Measurements from ENCODE around the gene OR9Q1. TPM values are rescaled to one million over a fixed set of nuclear protein-coding genes. Genes with fewer than 3 reads are reported as not detected.
"Not testable (repeated sequence)": the region's sequence is repeated elsewhere in the genome, so short reads cannot be mapped to it uniquely, and the experiment has no call there.

The OR9Q1 gene
- total RNA-seq, 2 experiments from 2014 or later, result not detected

GRCh38 chr11:57981536-57981935 is 42.1 kb upstream of the OR9Q1 start:
- no peak overlapping the region for H2AFZ ChIP-seq (ENCODE audit: low read length)
- no peaks in the 10 kb centered on the region for H3K79me2 ChIP-seq (ENCODE audit: insufficient read depth, low read depth, low read length)
- ChIA-PET CTCF (ENCODE audit: unreplicated experiment) (no interaction called here), POLR2A (no interaction called here)
- H3K36me3 ChIP-seq (ENCODE audit: insufficient read depth, low read length), result no peaks in the 10 kb centered on the region
- H4K20me1 ChIP-seq (ENCODE audit: insufficient read depth, low read length), result no peaks in the 10 kb centered on the region
- no peaks in the 10 kb centered on the region for H3K9me3 ChIP-seq (ENCODE audit: low read length)
- no peak for TF ChIP-seq EZH2phosphoT487 (IDR thresholded peaks at IDR 0.05; ENCODE audit: borderline replicate concordance, low read depth, low read length)
- TF ChIP-seq, protein P1, sequence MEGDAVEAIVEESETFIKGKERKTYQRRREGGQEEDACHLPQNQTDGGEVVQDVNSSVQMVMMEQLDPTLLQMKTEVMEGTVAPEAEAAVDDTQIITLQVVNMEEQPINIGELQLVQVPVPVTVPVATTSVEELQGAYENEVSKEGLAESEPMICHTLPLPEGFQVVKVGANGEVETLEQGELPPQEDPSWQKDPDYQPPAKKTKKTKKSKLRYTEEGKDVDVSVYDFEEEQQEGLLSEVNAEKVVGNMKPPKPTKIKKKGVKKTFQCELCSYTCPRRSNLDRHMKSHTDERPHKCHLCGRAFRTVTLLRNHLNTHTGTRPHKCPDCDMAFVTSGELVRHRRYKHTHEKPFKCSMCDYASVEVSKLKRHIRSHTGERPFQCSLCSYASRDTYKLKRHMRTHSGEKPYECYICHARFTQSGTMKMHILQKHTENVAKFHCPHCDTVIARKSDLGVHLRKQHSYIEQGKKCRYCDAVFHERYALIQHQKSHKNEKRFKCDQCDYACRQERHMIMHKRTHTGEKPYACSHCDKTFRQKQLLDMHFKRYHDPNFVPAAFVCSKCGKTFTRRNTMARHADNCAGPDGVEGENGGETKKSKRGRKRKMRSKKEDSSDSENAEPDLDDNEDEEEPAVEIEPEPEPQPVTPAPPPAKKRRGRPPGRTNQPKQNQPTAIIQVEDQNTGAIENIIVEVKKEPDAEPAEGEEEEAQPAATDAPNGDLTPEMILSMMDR (conservative IDR thresholded peaks at IDR 0.05; ENCODE audit: low read length), result no peak
- H3K4me3 ChIP-seq (ENCODE audit: low read depth, low read length, poor library complexity, severe bottlenecking), result no peak overlapping the region
- DNase-seq (ENCODE audit: low spot score), result no peak
- no TSS peak for BruUV-seq (replicated peaks)
- H3K9me2 ChIP-seq (ENCODE audit: insufficient read depth, low read length), result no peaks in the 10 kb centered on the region
- no peaks in the 10 kb centered on the region for H3K4me1 ChIP-seq (ENCODE audit: insufficient read depth, low read length, poor library complexity, severe bottlenecking)
- intact Hi-C loops (cut with micrococcal nuclease; ENCODE audit: unreplicated experiment), result no loop called here
- H3K4me2 ChIP-seq (ENCODE audit: low read length), result no peak overlapping the region
- no peak overlapping the region for H3K27ac ChIP-seq (ENCODE audit: low read depth, low read length, poor library complexity, severe bottlenecking)

DNA sequence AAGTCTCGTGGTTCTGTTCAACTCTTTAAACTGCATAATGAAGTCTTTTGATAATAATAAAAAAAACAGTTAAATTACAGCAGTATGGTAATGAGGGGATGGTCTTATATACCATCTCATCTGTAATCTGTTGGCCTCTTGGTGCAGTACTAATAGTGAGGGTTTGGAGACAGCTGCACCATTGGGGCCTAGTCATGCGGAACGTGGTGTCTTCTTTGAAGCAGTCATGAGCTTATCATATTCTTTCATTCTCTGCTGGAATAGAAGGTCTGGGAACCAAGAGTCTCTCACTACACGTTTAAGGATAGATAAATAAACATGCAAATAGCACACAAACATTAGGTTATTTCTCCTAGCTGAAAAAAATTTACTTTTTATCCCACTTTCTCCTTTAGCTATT is 40.9 kb upstream of the OR9Q1 start:
- CTCF ChIA-PET (ENCODE audit: unreplicated experiment), result no interaction called here
- Histone ChIP-seq H3K4me3 (ENCODE audit: low read depth, low read length, poor library complexity, severe bottlenecking) (no peak overlapping the region), H3K36me3 (ENCODE audit: insufficient read depth, low read length) (no peaks in the 10 kb centered on the region), H3K79me2 (ENCODE audit: insufficient read depth, low read depth, low read length) (no peaks in the 10 kb centered on the region), H3K4me1 (ENCODE audit: insufficient read depth, low read length, poor library complexity, severe bottlenecking) (no peaks in the 10 kb centered on the region), H3K9me3 (ENCODE audit: low read length) (no peaks in the 10 kb centered on the region), H3K27ac (ENCODE audit: low read depth, low read length, poor library complexity, severe bottlenecking) (no peak overlapping the region), H3K9me2 (ENCODE audit: insufficient read depth, low read length) (no peaks in the 10 kb centered on the region), H2AFZ (ENCODE audit: low read length) (no peak overlapping the region), H4K20me1 (ENCODE audit: insufficient read depth, low read length) (no peaks in the 10 kb centered on the region), H3K4me2 (ENCODE audit: low read length) (no peak overlapping the region)
- no peak for DNase-seq (ENCODE audit: low spot score)
- no TSS peak for BruUV-seq (replicated peaks)
- intact Hi-C loops (cut with micrococcal nuclease; ENCODE audit: unreplicated experiment), result no loop called here
- no peak for TF ChIP-seq EZH2phosphoT487 (IDR thresholded peaks at IDR 0.05; ENCODE audit: borderline replicate concordance, low read depth, low read length)
- TF ChIP-seq, protein P1 (conservative IDR thresholded peaks at IDR 0.05; ENCODE audit: low read length), result no peak
- POLR2A ChIA-PET, result no interaction called here

DNA sequence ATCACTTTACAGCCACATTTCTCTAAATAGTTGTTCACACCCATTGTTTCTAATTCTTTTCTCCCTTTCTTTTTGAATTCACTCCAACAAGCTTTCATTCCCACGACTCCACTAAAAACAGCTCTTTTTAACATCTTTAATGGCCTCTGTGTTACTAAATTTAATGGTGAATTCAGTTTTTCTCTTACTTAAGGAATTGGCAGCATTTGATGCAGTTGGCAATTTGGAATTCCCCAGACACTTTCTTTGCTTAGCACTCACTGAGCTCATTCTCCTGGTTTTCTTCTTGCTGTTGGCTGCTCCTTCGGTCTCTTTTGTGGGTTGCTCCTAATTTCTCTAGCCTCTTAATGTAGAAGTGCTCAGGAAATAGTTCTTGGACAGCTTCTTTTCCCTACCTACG is 40.5 kb upstream of the OR9Q1 start:
- Histone ChIP-seq H3K36me3 (ENCODE audit: insufficient read depth, low read length) (no peaks in the 10 kb centered on the region), H3K79me2 (ENCODE audit: insufficient read depth, low read depth, low read length) (no peaks in the 10 kb centered on the region), H3K4me1 (ENCODE audit: insufficient read depth, low read length, poor library complexity, severe bottlenecking) (no peaks in the 10 kb centered on the region), H4K20me1 (ENCODE audit: insufficient read depth, low read length) (no peaks in the 10 kb centered on the region), H3K9me3 (ENCODE audit: low read length) (no peaks in the 10 kb centered on the region), H3K27ac (ENCODE audit: low read depth, low read length, poor library complexity, severe bottlenecking) (no peak overlapping the region), H3K9me2 (ENCODE audit: insufficient read depth, low read length) (no peaks in the 10 kb centered on the region), H3K4me3 (ENCODE audit: low read depth, low read length, poor library complexity, severe bottlenecking) (no peak overlapping the region), H3K4me2 (ENCODE audit: low read length) (no peak overlapping the region), H2AFZ (ENCODE audit: low read length) (no peak overlapping the region)
- TF ChIP-seq EZH2phosphoT487 (IDR thresholded peaks at IDR 0.05; ENCODE audit: borderline replicate concordance, low read depth, low read length), result no peak
- TF ChIP-seq, protein P1 (conservative IDR thresholded peaks at IDR 0.05; ENCODE audit: low read length), result no peak
- ChIA-PET CTCF (ENCODE audit: unreplicated experiment) (no interaction called here), POLR2A (no interaction called here)
- no peak for DNase-seq (ENCODE audit: low spot score)
- BruUV-seq (replicated peaks), result no TSS peak
- intact Hi-C loops (cut with micrococcal nuclease; ENCODE audit: unreplicated experiment), result no loop called here

DNA sequence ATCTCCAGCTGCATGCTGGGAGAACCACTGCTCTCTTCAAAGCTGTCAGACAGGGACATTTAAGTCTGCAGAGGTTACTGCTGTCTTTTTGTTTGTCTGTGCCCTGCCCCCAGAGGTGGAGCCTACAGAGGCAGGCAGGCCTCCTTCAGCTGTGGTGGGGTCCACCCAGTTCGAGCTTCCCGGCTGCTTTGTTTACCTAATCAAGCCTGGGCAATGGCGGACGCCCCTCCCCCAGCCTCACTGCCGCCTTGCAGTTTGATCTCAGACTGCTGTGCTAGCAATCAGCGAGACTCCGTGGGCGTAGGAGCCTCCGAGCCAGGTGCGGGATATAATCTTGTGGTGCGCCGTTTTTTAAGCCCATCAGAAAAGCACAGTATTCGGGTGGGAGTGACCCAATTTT is 24.2 kb upstream of the OR9Q1 start:
- H3K9me2 ChIP-seq (ENCODE audit: insufficient read depth, low read length); H3K36me3 ChIP-seq (ENCODE audit: insufficient read depth, low read length); H3K9me3 ChIP-seq (ENCODE audit: low read length); intact Hi-C loops (cut with micrococcal nuclease; ENCODE audit: unreplicated experiment); BruUV-seq (replicated peaks); H4K20me1 ChIP-seq (ENCODE audit: insufficient read depth, low read length); CTCF ChIA-PET (ENCODE audit: unreplicated experiment); H3K4me2 ChIP-seq (ENCODE audit: low read length); H3K4me3 ChIP-seq (ENCODE audit: low read depth, low read length, poor library complexity, severe bottlenecking); POLR2A ChIA-PET; DNase-seq (ENCODE audit: low spot score); H2AFZ ChIP-seq (ENCODE audit: low read length); H3K4me1 ChIP-seq (ENCODE audit: insufficient read depth, low read length, poor library complexity, severe bottlenecking); H3K27ac ChIP-seq (ENCODE audit: low read depth, low read length, poor library complexity, severe bottlenecking); H3K79me2 ChIP-seq (ENCODE audit: insufficient read depth, low read depth, low read length): not testable (repeated sequence)

- H3K36me3 ChIP-seq (ENCODE audit: insufficient read depth, low read length); H3K4me1 ChIP-seq (ENCODE audit: insufficient read depth, low read length, poor library complexity, severe bottlenecking); H3K9me3 ChIP-seq (ENCODE audit: low read length); DNase-seq (ENCODE audit: low spot score); intact Hi-C loops (cut with micrococcal nuclease; ENCODE audit: unreplicated experiment); BruUV-seq (replicated peaks); H3K4me2 ChIP-seq (ENCODE audit: low read length); H2AFZ ChIP-seq (ENCODE audit: low read length); H3K27ac ChIP-seq (ENCODE audit: low read depth, low read length, poor library complexity, severe bottlenecking); H3K79me2 ChIP-seq (ENCODE audit: insufficient read depth, low read depth, low read length); H4K20me1 ChIP-seq (ENCODE audit: insufficient read depth, low read length); H3K4me3 ChIP-seq (ENCODE audit: low read depth, low read length, poor library complexity, severe bottlenecking); POLR2A ChIA-PET; CTCF ChIA-PET (ENCODE audit: unreplicated experiment); H3K9me2 ChIP-seq (ENCODE audit: insufficient read depth, low read length): not testable (repeated sequence)
Observed at GRCh38 chr11:58000021-58000420, 23.7 kb upstream of the OR9Q1 start.

Measured in OCI-LY7 (cell line).